Effector CD8-positive, alpha-beta T cell (primary cell): ENCODE measurements around the gene SSU72.

ENCODE experiments used
- DNase-seq: peaks from one replicate; lab custom pipeline; 2025; lab: John Stamatoyannopoulos, UW

SSU72 gene

DNA sequence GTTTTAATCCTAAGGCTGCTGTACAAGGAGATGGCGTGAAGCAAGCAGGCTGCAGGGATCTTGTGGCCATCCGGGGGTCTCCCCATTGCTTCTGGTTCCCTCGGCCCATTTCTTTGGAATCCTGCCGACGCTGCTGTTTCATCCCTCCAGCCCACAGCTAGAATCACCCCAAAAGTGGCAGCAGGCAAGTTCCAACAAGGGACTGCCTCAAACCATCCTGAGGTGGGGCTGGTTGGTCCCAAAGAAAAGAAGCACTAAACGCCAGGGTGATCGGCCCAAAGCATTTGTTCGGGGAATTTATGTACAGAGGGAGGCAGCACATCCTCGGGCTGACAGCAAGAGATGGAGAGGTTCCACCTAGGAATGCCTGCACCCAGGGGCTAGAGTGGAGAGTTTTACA lies 36.1 kb upstream of the SSU72 start:
- no peak for DNase-seq

DNA sequence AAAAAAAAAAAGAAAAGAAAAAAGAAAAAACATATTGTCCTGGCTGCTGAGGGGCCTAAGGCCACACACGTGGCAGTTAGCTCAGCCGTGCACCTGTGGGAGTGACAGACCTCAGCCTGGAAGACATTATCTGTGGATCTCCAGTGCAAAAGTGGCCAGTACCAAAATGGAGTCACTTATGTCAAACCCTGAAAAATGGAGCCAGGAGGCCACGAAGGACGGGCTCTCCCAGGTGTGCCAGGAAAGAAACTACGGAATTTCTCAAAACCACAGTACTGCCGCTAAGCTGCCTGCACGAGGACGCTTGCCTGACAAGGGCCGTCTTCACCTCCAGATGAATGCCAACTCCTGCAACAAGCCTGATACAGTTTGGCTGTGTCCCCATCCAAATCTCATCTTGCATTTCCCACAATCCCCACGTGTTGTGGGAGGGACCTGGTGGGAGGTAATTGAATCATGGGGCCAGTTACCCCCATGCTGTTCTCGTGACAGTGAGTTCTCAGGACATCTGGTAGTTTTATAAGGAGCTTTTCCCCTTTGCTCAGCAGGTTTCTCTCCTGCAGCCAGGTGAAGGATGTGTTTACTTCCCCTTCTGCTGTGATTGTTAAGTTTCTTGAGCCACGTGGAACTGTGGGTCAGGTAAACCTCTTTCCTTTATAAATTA lies 35.3 kb upstream of the SSU72 start:
- no peak for DNase-seq

DNA sequence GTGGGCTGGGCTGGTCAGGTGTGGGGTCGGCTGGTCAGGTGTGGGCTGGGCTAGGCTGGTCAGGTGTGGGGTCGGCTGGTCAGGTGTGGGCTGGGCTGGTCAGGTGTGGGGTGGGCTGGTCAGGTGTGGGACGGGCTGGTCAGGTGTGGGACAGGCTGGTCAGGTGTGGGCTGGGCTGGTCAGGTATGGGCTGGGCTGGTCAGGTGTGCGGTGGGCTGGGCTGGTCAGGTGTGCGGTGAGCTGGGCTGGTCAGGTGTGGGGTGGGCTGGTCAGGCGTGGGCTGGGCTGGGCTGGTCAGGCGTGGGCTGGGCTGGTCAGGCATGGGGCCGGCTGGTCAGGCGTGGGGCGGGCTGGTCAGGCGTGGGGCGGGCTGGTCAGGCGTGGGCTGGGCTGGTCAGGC lies 31.6 kb upstream of the SSU72 start:
- no peak for DNase-seq

DNA sequence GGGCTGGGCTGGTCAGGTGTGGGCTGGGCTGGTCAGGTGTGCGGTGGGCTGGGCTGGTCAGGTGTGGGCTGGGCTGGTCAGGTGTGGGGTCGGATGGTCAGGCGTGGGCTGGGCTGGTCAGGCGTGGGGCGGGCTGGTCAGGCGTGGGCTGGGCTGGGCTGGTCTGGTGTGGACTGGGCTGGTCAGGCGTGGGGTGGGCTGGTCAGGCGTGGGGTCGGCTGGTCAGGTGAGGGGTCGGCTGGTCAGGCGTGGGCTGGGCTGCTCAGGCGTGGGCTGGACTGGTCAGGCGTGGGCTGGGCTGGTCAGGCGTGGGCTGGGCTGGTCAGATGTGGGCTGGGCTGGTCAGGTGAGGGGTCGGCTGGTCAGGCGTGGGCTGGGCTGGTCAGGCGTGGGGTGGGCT lies 31.1 kb upstream of the SSU72 start:
- no peak for DNase-seq

DNA sequence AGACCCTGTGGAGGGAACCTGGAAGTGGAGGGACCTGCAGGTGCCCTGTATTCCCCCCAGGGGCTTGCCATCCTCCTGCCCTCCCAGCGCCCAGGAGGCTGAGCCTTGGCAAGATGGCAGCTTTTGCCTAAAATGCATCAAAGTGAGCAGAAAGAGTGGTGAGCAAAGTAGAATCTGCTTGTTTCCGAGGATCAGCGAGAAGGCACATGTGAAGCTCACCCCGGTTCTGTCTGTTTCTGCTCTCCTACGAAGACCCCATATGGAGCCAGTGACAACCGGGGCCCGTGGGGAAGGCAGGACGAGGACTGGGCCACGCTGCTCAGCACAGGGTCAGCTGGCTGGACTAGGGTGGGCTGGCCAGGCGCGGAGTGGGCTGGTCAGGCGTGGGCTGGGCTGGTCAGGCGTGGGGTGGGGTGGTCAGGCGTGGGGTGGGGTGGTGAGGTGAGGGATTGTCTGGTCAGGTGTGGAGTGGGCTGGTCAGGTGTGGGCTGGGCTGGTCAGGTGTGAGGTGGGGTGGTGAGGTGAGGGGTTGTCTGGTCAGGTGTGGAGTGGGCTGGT lies 30.4 kb upstream of the SSU72 start:
- DNase-seq, result no peak

DNA sequence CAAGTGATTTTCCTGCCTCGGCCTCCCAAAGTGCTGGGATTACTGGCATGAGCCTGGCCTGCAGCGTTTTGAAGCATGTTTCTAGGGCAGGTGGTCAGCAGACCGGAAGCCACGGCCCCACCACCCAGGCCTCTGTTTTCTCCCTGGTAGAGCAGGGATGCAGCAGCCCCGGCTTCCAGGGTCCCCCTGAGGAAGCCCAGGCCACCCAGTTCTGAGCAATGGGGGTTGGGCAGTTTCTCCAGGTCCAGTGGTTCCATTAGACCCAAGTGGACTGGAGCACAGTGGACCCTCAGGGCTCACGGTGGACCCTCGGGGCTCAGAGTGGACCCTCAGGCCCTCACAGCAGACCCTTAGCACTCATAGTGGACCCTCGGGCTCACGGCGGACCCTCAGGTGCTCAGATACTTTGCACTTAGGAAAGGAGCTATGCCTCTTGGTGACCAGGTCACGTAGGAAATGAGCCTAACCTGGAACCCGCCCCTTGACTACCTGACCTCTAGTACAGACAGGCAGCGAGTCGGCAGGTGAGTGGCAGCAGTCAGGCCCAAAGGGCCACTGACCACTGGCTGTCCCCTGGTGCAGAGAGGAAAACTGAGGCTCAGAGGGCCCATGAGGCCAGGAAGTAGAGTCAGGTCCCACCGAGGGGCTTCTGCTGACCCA lies 29.8 kb upstream of the SSU72 start:
- no peak for DNase-seq

DNA sequence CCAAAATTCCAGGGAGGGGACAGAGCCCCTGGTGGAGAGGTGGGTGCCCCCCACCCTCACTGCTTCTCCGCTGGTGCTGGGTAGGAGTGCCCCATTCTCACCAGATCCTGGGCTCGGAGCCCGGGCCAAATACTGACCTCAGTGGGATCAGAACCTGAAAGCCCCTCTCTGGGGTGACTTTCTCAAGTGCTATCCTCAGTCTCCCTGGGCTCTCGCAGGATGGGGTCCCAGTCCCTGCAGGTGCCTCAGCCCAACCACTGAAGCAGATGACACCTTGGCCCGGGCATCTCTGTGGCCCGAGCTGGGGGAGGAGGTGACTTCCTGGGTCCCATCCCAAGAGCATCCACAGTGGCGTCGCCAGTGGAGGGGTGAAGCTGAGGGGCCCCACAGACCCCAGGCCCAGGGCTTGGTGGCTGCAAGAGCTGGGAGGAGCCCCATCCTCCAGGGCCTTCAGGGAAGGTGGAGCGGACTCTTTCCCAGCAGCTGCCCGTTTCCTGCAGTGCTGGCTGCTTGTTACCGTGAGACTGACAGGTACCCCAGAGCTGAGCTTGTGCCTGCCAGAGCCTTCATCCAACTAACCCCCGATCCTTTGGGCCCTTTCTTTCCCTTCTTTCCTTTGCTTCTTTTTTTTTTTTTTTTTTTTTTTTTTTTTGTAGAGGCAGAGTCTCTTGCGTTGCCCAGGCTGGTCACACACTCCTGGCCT lies 29.2 kb upstream of the SSU72 start:
- no peak for DNase-seq

DNA sequence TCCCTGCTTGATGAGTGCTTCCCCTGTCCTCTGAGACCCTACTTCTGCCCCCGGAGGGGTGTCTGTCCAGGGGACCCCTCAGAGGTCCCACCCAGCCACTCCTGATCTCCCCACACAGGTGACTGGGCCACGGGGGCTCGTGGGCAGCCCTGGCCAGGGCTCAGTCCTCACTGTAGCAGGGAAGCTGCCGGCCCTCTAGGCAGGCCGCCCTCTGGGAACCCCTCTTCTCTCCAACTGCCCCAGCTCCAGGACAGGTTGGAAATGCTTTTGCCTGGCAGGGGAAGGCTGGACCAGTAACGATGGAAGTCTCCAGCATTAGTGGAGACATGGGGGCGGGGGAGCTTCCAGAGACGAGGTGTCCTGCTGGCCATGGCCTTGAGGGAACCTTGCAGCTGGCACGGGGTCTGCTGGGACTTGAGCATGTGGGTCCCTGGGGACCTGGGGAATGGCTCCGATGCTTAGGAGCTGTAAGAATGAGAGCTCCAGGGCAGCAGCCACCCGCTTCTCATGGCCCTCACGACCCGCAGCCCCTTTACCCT lies 28.4 kb upstream of the SSU72 start:
- DNase-seq, result no peak

DNA sequence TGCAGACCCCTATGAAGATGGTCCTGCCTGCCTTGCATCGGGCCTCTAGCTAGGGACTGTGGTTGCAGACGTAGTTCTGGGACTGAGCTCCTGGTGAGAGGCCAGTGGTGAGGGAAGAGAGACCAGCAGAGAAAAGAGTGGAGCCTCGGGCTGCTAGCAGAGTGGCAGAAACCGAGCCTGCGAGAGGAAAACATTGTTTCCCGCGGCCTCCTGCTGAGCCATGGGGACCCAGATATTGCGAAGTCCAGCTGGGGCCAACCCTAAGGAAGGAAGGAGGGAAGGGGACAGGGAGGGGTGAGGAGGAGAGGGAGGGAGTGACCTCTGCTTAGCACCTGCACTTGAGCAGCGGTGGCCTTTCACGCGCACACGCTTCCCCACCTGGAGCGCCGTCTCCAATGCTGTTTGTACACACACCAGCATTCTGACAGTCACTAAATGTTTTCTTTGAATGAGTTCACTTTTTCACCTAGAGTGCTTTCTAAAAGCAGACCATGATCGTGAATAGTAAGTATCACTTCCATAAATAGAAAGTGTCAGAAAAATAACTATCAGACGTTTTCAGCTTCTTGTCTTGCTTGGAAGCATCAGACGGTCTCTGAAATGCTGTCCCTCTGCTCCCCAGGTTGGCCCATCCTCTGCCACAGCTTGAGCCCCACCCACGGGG lies 27.8 kb upstream of the SSU72 start:
- DNase-seq, result no peak

DNA sequence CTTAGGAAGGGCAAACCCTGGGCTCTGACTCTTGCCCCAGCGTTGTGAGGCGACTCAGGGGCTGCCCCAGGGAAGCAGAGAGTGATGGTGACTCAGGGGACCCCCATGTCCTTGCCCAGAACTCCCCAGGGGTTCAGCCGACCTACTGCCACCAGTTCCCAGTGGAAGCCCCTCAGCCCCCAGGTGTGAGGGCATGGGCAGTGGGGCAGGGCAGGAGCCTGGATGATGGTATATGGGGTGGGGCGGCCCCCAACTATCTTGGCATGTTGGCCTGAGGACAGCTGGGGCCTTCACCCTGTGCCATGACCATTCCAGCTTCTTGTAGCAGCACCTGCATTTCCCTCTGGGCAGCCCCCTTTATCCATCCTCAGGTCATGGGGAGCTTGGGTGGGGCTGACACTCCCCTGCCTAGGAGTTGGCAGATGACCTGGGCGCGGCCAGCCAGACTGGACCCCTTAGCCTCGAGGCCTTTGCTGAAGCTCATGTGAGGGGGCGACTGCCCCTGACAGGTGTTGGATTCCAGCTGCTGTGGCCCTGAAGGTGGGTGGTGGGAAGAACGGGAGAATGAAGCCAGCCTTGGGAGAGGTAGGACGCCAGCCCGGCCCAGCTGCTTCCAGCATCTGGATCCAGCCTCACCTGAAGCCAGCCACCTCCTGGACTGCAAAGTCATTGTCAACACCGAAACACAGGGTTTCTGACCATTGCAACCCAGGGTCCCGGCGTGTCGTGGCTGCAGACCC lies 27.1 kb upstream of the SSU72 start:
- no peak for DNase-seq

DNA sequence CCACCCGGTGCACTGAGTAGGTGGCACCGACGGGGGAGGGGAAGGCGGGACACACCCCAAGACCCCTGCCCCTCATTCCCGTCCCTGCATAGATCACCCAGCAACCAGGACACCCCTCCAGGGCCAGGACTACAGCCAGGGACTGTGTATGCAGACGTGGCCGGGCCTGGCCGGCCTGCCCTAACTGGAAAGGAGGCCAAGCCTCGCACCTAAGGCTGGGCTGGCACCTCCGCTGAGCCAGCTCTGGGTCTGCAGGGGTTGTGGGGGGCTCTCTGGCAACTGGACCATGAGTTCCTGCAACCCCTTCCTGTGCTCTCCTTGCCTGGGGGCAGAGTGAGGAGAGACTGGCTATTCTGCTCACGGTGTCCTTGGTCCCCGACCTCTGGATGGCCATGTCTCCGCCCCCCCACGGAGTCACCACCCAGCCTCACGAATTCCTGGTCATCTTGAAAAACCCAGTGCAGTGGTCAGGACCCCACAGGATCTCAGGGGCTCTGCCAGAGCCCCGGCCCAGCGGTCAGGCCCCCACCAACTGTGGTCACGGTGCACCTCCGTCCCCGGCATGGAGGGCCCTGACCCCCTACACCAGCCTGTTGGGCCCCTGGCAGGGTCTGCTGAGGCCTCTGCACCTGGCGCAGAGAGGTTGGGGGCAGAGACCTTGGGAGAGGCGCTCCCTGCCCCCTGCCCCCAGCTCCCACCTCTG lies 26.3 kb upstream of the SSU72 start:
- DNase-seq, result no peak

DNA sequence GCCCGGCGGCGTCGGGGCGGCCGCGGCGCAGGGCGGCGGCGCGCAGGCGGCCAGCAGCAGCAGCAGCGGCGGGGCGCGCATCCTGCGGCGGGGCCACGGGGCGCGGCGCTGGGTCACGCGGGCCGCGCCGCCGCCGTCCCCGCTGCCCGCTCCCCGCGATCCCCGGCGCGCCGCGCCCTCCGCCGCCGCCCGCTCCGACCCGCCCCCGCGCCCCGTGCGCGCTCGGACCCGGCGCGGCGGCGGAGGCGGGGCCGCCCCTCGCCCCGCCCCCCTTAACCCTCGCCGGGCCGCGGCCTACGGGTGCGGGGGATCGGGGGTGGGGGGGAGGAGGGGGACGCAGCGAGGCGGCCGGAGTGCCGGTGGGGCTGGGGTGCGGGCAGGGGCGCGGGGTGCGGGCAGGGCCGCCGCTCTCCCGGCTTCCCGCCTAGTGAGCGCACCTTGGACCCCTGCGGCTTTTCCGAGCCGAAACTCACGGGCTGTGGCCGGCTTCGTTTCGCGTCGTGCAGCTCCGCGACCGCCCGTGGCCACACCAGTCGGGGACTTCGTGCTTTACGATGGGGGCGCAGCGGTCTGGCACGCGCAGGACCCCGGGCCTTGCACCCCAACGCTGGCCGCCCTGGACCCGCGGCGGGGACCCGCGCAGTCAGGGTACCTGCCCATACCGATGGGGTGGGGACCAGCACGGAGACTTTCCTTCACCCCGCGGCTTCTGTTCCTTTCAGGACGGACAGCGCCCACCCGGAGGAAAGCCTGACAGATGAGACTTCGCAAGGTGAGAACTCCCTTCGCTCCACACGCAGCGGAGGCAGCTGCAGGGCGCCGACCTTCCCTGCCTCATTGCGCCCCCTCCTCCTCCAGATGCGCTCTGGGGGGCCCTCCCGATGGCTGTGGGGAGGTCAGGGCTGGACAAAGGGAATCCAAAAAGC lies 25.5 kb upstream of the SSU72 start, which contains the start of gene FNDC10:
Gene FNDC10, minus strand, starts transcription at position 201 of the 926 bp plus-strand sequence. Its CDS starts 120 bp downstream, at position 81.
- no peak for DNase-seq

DNA sequence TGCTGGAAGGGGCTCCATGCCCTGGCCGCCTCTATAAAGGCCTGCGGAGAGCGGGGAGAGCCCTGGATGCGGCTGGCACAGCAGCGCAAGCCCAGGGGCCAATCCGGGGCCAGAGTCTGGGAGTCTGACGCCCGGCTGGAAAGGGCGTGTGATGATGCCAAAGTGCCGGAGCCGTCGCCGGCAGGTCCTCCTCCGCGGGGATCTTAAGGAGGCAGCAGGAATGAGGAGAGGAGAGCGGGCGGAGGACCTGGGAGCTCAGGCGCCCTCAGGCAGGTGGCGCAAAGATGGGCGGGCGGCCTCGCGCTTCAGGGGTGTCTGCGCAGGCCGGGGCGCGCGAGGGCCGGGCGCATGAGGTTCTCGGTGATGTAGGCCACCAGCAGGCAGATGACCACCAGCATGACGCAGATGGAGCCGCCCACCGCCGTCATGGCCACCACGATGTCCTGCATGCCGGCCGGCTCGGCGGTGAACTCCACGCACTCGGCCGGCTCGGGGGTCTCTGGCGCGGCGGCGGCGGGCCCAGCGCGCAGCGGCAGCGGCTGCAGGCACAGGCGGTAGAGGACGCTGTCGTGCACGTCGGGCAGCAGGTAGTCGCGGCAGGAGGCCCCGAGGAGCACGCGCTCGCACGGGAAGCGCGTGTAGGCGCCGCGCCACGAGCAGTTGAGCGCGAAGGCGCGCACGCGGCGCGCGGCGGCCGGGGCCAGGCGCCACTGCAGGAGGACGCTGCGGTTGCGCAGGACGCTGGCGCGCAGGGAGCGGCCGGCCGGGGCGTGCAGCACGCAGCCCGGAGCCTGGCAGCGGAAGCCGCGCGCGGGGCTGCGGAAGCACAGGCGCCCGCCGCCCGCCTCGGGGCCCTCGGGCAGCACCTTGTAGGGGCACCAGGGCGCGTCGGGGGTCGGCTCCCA lies 24.6 kb upstream of the SSU72 start:
- DNase-seq, result no peak

DNA sequence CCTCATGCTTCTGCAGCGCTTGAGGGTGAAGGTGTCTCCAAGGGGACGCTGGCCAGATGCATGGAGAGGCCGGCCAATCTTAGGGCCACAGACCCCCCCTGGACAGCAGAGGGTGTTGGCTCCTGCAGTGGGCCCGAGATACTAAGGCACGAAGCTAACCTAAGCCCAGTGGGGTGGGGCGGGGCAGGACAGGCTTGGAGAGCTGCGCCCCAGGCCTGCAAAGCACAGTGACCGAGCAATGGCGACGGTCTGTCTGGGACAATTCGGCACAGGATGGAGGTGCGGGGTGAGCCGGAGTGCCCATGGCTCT lies 24.0 kb upstream of the SSU72 start:
- no peak for DNase-seq

DNA sequence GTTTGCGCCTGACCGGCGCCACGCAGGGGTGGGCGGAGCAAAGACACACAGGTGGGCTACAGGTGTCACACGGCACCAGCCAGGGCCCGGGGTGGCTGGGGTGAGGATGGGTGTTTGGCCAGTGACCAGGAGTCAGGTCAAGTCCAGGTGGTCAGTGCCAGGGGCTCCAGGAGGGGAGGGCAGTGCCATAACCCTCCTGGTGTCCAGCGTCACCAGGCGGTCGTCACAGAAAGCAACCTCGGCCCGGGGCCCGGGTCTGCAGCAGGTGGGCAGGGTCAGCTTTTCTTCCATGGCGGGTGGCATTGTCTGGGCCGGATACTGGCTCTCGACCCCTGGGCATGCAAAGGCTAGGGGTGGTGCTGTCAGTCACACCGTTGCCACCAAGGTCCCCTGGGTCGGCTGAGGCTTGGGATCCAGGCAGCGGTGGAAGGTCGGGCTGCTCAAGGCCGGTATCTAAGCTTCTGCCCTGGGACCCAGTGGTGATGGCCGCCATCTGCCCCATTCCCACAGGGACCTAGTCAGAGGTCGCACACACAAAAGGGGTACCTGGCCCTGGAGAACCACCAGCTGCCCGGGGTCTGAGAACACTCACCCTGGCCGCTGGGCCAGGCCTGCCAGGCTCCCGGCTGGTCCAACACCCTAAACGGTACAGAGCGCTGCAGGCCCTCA lies 23.5 kb upstream of the SSU72 start:
- DNase-seq, result no peak

DNA sequence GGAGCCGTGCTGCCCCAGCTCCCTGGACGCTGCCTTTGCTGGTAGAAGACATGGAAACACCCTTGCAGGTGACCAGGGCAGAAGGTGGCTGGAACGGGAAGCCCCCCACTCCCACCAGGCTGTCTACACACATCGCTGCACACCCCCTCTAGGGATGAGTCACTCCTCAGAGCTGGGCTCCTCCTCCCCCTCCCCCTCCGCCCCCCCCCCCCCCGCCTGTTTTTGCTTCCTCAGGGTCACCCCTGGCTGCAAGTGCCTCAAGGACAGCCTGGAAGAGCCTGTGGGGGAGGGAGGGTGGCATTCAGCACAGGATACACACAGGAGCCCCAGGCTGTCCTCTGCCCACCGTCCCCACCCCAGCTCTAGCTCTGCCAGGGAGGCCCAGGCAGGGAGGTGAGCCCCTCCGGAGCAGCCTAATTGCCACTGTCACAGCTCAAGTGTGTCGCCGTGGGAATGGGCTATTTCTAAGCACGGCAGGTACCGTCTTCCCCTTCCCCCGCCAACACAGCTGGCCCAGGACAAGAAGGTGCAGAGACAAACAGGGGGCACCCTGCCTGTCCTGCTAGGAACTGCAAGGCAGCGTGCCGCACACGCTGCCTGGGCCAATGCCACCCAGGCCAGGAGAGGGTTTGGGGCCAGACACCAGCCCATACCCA lies 22.7 kb upstream of the SSU72 start:
- no peak for DNase-seq

DNA sequence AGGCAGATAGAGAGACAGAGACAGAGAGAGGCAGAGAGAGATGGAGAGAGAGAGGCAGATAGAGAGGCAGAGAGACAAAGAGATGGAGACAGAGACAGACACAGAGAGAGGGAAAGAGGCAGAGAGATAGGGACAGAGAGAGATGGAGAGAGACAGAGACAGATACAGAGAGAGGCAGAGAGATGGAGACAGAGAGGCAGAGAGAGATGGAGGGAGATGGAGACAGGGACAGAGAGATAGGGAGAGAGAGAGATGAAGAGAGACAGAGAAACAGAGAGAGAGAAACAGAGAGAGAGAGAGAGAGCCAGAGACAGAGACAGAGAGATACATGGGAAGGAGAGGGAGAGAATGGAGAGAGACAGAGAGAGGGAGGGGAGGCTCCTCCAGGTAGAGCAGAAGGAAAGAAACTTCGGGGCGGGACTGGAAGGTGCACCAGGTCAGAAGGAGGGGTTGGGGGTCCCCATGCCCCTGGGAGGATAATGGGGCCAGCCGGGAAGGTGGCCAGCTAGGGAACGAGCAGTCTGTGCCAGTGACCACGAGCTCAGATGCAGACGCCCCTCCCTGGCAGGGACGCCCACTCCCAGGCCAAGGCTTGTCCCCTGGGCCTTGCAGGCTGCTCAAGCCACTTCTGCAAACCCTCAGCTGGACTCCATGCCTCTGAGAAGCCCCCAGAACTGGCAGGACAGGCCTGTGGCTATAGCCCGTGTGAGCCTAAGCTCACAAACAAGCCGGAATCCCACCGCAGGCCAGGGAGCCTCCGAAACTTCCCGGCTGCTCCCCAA lies 22.0 kb upstream of the SSU72 start:
- DNase-seq, result no peak
